A549 treated with ZK216348 at 1 μM for 4 hours (cell line): ENCODE results near the gene CTAGE8. TPM values are rescaled to one million over a fixed set of nuclear protein-coding genes. Genes with fewer than 3 reads are reported as not detected.

ENCODE experiments used
- total RNA-seq: library from RNA; stranded (reverse); fragments of 200-300 nt; extraction: Qiagen RNA extraction; gene quantifications from 5 replicates; pipeline ENCODE4 v1.2.3, GENCODE V29; 2022; ENCODE audit warnings: low read depth

Gene CTAGE8
- total RNA-seq = not detected in 5 replicates

GRCh38 chr7:144269188-144269587 lies at the start of gene CTAGE8:
Gene CTAGE8 (minus strand): TSS chr7:144269288. CDS start chr7:144269250, 38 bp downstream.

GRCh38 chr7:144311872-144312469 lies 42.9 kb upstream of the CTAGE8 start, which contains the start of gene OR2A1:
Gene OR2A1 (plus strand): TSS chr7:144312419. CDS start chr7:144318125, 5,706 bp downstream.

GRCh38 chr7:144264692-144265091 lies 4.4 kb downstream of the CTAGE8 start, which contains the start of gene OR2A7:
Gene OR2A7 (minus strand): TSS chr7:144264792. CDS start chr7:144259628, 5,164 bp downstream.

GRCh38 chr7:144239365-144239764 lies 29.7 kb downstream of the CTAGE8 start, which contains the start of gene OR2A42:
Gene OR2A42 (minus strand): TSS chr7:144239605. CDS start chr7:144232843, 6,762 bp downstream.

Other genes starting within 250 kb of the CTAGE8 start
- not detected in 5 replicates for gene OR2A5, start 220.3 kb downstream of the CTAGE8 start, total RNA-seq
- gene OR2A25, start 199.5 kb downstream of the CTAGE8 start, total RNA-seq = not detected in 5 replicates
- not detected in 5 replicates for gene OR2A12, start 183.0 kb downstream of the CTAGE8 start, total RNA-seq
- gene OR2A2, start 159.7 kb downstream of the CTAGE8 start, total RNA-seq = not detected in 5 replicates
- not detected in 5 replicates for gene OR2A14, start 146.1 kb downstream of the CTAGE8 start, total RNA-seq
- not detected in 5 replicates for gene CTAGE4, start 85.8 kb downstream of the CTAGE8 start, total RNA-seq
- gene ARHGEF35, start 73.5 kb downstream of the CTAGE8 start, total RNA-seq = 0.15 to 0.51 TPM (median 0.33 TPM) in 5 replicates
- gene OR2A42, start 29.7 kb downstream of the CTAGE8 start, total RNA-seq = not detected in 5 replicates
- not detected in 5 replicates for gene OR2A7, start 4.5 kb downstream of the CTAGE8 start, total RNA-seq
- gene OR2A1, start 43.1 kb upstream of the CTAGE8 start, total RNA-seq = not detected in 5 replicates
- 1.6 to 2.7 TPM (median 2.5 TPM) in 5 replicates for gene ARHGEF5, start 86.1 kb upstream of the CTAGE8 start, total RNA-seq
- gene NOBOX, start 134.4 kb upstream of the CTAGE8 start, total RNA-seq = not detected in 5 replicates